ENCODE data around the gene CAPN9.

CAPN9 gene

DNA sequence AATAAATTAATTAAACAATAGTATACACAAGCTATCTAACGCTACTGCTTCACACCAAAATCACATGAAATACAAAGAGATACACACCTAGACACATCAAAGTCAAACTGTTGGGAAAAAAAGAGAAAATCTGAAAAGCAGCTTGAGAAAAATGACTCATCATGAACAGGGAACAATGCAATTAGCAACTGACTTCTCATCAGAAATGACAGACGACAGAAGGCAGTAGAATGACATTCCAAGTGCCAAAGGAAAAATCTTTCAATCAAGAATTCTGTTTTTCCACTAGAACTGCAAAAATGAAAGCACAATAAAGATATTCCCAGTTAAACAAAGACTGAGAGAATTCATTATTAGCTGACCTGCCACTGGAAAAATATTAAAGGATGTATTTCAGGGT is 57.2 kb downstream of the CAPN9 start:
- no peak for DNase-seq (ENCODE audit: low spot score)
- TF ChIP-seq CTCF (IDR thresholded peaks at IDR 0.05; ENCODE audit: extremely low read depth, insufficient read depth, missing control alignments): no peak
- in situ Hi-C loops (cut with MboI; ENCODE audit: low pct_unique_long_range_greater_than_20kb, low sequenced_read_pairs, unreplicated experiment): no loop called here

DNA sequence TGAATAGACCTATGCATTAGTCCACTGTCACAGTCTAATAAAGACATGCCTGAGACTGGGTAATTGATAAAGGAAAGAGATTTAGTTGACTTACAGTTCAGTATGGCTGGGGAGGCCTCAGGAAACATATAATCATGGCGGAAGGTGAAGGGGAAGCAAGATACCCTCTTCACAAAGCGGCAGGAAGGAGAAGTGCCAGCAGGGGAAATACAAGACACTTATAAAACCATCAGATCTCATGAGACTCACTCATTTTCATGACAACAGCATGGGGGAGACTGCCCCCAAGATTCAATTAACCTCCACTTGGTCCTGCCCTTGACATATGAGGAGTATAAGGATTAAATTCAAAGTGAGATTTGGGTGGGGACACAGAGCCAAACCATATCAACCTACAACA is 59.4 kb downstream of the CAPN9 start:
- no peak for TF ChIP-seq CTCF (IDR thresholded peaks at IDR 0.05; ENCODE audit: extremely low read depth, insufficient read depth, missing control alignments)
- no peak for DNase-seq (ENCODE audit: low spot score)
- in situ Hi-C loops (cut with MboI; ENCODE audit: low pct_unique_long_range_greater_than_20kb, low sequenced_read_pairs, unreplicated experiment): no loop called here

DNA sequence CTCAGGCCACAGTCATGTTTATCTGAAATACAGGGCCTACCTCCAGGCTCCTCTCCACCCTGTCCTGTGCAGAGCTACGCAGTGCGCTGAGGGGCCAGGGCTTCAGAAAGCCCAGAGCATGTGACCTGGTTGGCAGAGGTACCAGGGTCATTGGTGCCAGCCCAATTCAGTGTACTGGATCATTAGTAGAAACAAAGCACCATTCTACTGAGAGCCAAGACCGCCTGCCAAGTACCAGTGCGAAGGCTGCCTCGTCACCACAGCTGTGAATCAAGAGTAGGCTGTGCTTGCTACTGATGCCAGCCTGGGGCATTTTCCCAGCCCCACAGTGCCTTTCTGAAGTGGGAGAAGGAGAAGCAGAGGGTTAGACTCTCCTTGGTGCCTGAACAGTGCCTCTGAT is 59.8 kb downstream of the CAPN9 start:
- no peak for TF ChIP-seq CTCF (IDR thresholded peaks at IDR 0.05; ENCODE audit: extremely low read depth, insufficient read depth, missing control alignments)
- in situ Hi-C loops (cut with MboI; ENCODE audit: low pct_unique_long_range_greater_than_20kb, low sequenced_read_pairs, unreplicated experiment): no loop called here

DNA sequence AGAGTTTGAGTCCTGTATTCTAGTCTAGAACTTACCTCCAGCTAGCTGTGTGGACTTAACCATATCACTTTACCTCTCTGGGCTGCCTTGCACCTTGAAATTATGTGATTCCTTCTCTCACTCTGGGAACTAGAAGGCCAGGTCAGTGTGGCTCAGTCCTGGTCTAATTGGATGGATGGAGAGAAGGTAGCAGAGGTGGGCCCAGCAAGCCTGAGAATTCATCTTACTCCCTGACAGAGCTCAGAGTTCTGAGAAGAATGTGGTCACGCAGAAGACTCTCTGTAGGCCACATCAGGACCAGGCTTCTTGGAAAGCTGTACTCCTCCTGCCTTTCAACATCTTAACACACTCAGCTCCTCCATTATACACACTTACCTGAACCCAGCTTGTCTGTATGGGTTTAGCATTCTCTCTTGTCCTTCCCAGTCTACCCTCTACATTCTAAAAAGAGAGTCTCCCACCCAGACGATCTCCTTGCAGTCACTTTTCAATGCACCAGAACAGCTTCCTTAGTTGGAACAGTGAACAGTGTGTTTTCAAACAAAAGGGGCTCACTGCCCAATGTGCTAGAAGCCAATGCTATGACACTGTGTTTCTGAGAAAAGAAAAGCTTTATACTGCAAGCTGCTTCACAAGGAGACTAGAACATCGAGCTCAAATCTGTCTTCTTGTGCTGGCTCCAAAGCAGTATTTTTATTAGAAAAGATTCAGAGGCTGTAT is 60.5 kb downstream of the CAPN9 start:
- TF ChIP-seq CTCF (IDR thresholded peaks at IDR 0.05; ENCODE audit: extremely low read depth, insufficient read depth, missing control alignments): no peak
- DNase-seq (ENCODE audit: low spot score): no peak
- in situ Hi-C loops (cut with MboI; ENCODE audit: low pct_unique_long_range_greater_than_20kb, low sequenced_read_pairs, unreplicated experiment): no loop called here

More for the DNA sequence above, 59.8 kb downstream of the CAPN9 start:
- no peak for DNase-seq (ENCODE audit: low spot score)

DNA sequence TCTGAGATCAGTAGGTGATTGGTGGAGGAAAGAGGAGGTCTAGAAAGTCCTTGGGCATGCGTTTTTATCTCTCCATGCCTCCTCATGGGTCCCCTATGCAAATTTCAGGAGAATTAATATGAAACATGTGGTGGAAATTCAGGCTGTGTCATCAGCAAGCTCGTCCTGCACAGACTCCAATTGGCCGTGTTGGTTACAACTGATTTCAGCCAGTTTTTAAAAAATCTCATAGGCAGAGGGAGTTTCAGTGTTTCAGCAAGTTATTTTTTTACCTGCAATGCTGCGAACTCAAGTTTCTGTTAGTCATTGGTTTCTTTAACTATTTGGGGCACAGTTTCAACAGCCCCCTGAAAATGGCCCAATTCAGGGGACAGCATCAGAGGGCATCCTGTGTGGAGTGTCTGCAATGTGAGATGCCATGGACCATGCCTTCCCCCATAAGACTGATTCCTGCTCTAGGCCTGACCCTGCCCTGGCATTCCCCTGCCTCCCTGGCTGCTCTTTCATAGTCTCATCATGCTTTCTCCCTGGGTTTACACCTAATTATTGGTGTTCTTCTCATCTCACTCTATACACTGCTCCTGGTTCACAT is 61.2 kb downstream of the CAPN9 start:
- in situ Hi-C loops (cut with MboI; ENCODE audit: low pct_unique_long_range_greater_than_20kb, low sequenced_read_pairs, unreplicated experiment): no loop called here
- DNase-seq (ENCODE audit: low spot score): no peak

More for the DNA sequence above, 61.2 kb downstream of the CAPN9 start:
- no peak for TF ChIP-seq CTCF (IDR thresholded peaks at IDR 0.05; ENCODE audit: extremely low read depth, insufficient read depth, missing control alignments)

All from GM13977 (cell line).